ENCODE measurements around the gene CHST12.

CHST12 gene

DNA sequence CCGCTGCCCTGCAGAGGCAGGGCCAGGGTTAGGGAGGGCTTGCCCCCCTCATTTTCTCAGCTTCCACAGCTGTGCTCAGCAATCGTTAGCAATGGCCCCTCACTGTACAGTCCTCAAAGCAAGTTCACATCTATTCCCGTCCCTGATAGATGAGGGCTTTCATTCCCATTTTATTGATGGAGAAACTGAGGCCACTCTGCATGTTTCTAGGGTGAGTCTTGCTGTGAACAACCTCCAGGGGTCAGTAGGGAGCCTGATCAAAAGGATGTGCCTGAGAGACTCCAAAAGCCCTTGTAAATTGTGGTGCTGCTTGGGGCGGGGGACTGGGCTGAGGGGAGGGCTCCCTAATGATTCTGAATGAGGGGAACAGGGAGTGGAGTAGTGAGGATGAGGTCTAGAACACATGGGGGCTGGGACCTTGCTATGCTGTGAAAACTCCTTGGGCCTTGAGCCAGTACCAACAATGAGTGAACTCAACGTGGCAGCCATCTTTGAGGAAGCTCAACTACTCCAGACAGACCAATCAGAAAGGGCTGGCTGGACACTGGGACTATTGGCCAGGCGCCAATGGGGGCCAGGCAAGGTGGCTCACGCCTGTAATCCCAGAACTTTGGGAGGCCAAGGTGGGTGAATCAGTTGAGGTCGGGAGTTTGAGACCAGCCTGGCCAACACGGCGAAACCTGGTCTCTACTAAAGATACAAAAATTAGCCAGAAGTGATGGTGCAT, 79.5 kb downstream of the CHST12 start:
- peak; percentile 38 for DNase-seq

DNA sequence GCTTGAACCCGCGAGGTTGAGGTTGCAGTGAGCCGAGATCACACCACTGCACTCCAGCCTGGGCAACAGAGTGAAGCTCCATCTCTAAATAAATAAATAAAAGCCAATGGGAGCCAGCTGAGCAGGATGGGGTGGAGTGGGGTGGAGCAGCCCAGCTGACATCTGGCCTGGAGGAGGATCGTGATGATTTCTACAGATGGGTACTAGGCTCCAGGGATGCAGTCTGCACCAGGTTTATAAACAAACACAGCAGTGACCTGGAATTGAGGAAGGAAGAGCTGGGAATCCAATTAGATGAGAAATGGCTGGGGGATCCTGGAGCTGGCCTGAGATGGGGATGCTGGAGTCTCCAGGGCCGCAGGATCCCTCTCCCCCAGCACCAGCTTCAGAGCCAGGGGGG, 80.1 kb downstream of the CHST12 start:
- DNase-seq = peak; percentile 58

DNA sequence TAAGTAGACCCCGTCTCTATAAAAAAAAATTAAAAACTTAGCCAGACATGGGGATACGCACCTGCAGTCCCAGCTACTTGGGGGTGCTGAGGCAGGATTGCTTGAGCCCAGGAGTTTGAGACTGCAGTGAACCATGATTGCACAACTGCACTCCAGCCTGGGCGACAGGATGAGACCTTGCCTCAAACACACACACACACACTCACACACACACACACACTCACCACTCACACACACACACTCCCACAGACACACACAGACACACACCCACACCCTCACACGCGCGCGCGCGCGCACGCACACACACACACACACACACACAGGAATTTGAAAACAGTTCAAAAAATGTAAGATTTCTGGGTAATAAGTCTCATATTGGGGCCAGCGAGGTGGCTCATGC, 81.5 kb downstream of the CHST12 start:
- no peak for DNase-seq

DNA sequence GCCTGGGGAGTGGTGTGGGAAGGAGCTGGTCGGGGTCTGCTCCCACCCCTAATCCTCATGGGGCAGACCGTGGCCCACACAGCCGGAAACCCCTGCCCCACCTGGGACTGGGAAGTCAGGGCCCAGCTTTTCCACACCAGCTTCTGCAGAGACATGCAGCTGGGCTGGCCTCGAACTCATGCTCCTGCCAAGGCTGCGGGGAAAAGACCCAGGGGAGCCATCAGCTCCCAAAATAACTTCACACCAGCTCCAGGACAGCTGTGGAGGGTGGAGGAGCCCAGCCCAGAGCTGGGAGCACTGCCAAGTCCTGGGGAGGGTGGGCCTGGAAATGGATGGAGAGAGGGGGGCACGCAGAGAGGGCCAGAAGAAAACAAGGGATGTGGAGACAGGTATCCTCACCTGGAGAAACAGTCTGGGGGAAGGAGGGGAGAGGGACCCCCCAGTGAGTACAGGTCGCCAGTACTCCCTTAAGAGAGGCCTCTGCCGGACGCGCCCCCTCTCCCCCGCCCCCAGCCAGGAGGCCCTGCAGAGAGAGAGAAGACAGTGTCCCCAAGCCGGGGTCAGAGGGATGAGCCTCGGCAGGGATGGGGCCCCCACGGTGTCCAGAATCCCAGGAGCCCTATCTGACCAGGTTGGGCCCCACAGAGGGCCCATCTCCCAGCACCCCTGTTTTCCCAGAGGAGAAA, 84.3 kb downstream of the CHST12 start:
- no peak for DNase-seq

DNA sequence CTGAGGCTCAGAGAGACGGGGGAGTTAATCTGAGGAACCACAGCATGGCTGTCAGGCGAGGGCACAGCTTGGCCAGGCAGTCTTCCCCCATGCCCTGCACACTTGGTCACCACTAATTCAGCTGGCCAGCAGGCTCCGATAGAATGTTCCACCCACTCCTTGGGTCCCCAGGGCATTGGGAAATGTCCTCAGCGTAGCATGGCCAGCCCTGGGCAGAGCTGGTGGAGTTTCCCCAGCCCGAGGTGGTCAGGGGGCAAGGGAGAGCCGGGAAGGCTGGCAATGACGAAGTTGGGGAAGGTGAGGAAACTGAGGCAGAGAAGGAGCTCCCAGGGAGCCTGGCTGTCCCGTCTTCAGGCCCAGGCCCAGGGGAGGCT, 84.8 kb downstream of the CHST12 start:
- no peak for DNase-seq

DNA sequence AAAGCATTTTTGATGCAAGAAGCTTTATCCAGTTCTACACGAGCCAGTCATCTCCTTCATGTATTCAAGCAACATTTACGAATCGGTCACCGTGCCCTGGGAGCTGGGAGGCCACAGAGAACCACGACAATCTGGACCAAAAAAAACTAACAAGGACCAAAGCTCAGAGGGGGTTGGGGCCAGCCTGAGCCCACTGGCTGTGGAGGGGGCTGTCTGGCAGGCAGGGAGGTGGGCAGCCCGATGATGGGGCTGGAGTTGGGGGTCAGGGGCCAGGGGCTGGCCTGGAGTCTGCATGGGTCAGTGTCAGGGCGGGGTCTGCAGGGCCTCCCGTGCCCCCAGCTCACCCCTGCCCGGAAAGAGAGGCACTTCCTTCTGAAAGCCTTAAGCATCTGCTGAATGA, 85.3 kb downstream of the CHST12 start:
- DNase-seq = no peak

DNA sequence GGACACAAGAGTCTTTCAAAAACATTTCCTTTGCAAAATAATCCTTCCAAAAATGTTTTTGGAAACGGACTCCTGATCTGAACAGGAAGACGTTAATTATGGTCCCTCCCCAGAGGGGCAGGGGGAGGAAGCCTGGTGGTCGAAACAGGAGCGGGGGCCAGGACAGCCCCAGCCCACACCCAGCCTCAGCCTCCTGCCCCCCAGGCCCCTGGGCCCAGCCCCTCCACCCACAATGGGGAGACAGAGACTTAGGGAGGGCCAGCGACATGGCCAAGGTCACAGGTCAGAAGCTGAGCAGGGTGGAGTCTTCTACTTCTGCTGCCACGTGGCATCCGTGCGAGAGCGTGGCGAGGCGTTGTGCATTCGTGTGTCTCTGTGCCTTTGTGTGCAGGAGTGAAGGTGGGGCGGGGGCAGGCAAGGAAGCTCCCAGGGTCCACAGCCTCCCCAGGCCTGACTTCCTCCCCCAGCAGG, 86.8 kb downstream of the CHST12 start:
- no peak for DNase-seq

DNA sequence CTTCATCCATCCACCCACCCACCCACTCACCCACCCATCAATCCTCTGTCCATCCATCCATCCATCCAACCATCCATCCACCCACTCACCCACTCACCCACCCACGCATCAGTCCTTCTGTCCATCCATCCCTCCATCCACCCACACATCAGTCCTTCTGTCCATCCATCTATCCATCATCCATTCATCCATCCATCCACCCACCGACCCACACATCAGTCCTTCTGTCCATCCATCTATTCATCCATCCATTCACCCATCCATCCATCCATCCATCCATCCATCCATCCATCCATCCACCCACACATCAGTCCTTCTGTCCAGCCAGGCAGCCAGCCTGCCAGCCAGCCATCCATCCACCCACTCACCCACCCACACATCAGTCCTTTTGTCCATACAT, 88.6 kb downstream of the CHST12 start:
- no peak for DNase-seq

DNA sequence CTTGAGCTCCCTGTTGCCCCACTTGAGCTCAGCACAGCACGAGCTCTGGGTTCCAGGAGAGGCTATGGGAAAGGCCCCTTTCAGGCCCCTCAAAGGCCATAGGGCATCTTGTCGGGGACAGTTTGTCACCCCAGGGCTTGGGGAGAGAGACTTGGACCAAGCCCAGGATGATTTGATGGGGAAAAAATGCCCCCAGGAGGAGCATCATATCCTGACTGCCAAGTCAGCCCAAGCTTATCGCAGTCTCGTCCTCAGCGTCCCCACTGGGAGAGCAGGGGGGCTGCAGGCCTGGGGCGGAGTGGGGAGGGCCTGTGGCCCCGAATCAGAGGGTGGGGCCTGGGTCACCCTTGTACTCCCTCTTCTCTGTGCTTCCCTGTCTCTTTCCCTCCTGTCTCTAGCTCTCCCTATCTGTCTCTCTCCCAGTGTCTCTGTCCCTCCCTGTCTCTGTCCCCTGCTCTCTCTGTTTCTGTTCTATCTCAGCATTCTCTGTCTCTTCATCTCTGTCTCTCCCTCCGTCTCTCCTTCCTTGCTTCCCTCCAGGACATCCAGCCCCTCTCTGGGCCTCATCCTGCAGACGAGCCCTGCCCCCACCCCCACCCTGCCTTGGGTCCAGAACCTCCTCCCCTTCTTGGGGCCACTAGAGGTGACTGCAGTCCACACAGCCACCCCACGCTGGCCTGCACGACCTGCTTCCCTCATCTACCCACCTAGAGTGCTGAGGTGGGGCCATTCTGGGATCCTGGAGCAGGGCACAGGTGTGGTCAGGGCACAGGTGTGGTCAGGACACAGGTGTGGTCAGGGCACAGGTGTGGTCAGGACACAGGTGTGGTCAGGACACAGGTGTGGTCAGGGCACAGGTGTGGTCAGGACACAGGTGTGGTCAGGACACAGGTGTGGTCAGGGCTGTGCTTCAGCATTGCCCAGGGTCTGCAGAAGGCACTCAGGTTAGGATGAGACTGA, 90.1 kb downstream of the CHST12 start:
- no peak for DNase-seq

DNA sequence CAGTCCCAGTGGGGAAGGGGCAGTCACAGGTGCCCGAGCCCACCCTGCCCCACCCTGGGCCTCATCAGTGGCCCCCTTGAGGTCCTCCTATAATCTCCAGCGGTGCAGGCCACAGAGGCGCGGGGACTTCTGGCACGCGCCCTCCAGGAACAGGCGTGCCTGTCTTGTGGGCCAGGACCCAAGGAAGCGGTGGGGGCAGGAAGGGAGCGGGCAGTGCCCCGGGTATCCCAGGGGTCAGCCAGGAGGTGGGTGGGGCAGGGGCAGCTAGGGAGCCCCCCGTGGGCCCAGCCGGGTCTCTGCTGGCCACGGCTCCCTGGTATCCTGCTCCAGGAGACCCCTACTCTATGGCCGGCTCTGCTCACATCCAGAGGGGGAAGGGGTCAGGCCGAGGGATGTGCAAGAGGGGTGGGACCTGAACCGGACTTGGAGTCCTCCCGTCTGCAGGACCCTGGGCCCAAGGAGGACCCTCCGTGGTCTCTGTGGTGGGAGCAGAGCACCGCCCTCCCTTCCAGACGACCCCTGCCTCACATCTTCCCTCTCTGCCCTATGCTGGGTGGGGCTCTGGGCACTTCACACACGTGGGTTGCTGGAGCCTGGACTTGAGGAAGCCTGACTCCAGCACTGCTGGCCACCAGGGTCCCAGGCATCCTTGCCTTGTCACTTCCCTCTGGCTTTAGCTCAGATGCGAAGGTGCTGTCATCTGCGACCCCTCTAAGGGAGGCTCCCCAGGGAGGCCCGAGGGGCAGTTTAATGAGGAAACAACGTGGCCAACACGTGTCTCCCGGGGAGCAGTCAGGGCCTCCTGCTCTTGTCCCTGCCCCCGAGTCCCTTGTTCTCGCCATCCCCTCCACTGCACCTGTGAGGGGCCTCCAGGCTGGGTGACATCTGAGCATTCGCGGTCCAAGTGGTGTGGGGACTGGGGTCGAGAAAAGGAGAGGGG, 91.0 kb downstream of the CHST12 start:
- no peak for DNase-seq

DNA sequence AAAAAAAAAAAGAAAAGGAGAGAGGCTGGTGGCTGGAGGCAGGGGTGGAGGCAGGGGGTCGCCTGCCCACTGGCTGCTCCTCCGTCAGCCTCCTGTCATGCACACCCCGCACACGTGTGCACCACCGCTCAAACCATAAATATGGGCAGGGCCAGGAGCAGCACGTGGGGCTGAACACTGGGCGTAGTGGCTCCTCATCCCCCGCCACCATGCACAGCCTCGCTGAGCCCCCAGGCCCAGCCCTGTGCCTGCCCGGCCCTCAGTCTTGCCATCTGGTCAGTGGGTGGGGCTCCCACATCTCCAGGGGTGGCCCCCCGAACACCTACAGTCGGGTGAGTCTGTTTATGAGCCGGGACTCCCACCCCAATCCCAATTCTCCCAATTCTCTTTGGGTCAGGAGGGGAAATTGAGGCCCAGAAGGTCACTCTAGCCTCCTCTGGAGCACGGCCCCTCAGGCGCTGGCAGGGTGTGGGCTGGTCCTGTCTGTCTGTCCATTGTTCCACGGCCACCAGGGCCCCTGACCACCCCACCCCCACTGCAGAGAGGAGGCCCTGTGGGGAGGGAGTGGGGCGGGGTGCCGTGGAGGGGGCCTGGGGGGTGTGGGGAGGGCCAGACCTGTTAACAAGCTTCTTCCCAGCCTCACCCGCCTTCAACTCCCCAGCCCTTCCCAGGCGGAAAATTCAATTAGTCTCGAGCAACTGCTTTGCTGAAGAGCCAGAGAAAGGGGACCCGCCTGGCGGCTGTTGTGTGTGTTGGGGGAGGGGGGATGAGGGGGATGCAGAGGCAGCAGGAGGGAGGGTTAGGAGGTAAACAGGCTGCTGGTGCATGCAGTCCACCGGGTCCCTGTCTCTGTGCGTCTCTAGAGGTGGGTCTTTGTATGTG, 92.2 kb downstream of the CHST12 start:
- DNase-seq = peak; percentile 28

DNA sequence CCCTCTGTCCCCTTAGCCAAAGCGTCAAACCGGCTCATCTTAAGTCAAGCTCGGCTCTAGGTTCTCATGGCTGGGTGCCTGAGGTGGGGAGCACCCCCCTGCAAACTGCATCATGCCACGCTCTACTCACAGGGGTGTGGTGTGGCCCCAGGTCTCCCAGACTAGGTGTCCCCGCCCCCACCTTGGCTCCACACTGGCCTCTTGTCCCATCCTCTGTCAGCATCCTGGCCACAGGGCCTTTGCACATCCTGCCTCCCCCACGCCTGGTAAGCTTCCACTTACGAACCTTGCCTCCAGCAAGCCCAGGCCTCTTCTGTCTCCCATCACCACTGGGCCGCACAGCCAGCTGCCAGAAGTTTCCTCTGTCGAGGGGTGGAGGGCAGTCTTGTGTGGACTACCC, 93.0 kb downstream of the CHST12 start:
- DNase-seq = no peak

DNA sequence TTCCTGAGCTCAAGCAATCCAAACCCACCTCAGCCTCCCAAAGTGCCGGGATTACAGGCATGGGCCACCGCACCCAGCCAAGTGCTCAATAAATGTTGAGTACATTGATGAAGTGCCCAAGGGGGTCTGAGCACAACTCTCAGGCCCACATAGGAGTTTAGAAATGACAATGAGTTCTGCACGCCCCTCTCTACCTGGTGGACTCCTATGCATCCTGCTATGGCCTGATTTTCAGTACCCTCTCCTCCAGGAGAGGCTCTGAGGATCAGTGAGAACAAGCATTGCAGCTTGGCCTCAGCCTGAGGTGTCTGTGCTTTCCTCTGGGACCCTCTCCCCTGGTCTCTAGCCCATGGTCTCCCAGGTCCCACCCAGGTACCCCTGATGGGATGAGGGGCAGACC, 93.7 kb downstream of the CHST12 start:
- no peak for DNase-seq

DNA sequence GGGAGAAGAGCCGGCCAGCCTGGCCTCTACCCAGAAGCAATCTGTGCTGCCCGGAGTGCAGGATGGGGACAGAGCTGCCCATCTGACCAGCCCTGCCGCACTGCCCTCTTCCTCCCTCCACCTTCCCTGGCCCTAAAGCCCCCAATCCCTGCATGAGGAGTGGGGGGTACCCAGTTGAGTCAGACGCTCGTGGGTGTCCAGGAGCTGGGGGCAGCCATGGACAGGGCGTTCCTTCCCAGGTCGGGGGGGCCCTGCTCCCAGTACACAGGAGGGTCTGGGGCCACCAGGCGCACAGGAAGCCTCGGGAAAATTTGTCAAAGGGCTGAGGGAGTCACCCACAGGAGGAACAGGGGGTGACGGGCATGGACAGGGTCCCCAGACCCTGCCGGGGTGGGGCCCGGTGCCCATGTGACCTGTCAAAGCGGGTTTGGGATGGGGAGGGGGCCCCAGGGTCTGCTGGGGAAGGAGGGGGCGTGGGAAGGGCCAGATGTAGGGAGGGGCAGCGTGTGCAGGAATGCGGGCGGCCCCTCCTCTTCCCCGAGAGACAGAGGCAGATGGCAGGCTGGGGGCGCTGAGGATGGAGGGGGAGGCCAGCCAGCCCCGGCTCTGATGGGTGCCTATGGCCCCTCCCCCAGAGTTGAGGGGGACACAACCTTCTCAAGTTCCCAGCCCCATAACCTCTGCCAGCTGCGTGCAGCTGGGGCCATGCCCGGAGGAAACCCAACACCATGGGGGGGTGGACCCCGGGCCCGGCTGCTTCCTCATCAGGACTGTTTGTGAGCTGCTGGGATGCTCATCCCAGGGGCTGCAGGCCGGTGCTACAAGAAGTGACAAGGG, 94.3 kb downstream of the CHST12 start:
- DNase-seq = peak; percentile 29

All from DMS53 (cell line).